AG09309 (cell line): ENCODE data around the gene NXPH2.

ENCODE experiments used
- DNase-seq: peaks from one replicate; pipeline ENCODE4 v3.0.0-alpha.2; 2010; ENCODE audit warnings: low read depth
- H3K4me3 ChIP-seq: 2 replicates; pipeline ENCODE4 v1.5.1; 2011; ENCODE audit warnings: mild to moderate bottlenecking, low read depth, low read length, moderate library complexity; ENCODE audit not compliant: control insufficient read depth
- TF ChIP-seq, protein P1 (sequence below): IDR thresholded peaks from 2 replicates; pipeline ENCODE4 v1.5.1; 2011; ENCODE audit warnings: mild to moderate bottlenecking, low read depth, low read length, inconsistent platforms; ENCODE audit not compliant: insufficient read depth, control insufficient read depth; ENCODE audit errors: missing control alignments

Gene NXPH2

DNA sequence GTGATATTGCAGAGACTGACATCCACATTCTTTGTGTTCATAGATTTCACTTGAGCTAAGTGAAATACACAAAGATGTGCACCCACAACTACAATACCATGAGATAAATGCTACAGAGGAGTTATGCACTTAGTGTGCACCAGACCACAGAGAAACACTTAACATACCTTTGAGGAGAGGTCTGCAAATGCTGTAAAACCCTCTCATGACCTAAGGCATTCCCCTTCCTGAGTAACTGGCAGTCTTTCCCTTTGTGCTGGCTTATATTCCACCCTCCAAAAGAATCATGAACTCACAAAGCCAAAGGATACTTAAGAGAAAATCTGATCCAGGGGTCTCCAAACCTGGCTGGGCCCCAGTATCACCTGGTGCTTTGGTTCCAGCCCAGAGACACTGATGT, 16.2 kb downstream of the NXPH2 start:
- TF ChIP-seq, protein P1, sequence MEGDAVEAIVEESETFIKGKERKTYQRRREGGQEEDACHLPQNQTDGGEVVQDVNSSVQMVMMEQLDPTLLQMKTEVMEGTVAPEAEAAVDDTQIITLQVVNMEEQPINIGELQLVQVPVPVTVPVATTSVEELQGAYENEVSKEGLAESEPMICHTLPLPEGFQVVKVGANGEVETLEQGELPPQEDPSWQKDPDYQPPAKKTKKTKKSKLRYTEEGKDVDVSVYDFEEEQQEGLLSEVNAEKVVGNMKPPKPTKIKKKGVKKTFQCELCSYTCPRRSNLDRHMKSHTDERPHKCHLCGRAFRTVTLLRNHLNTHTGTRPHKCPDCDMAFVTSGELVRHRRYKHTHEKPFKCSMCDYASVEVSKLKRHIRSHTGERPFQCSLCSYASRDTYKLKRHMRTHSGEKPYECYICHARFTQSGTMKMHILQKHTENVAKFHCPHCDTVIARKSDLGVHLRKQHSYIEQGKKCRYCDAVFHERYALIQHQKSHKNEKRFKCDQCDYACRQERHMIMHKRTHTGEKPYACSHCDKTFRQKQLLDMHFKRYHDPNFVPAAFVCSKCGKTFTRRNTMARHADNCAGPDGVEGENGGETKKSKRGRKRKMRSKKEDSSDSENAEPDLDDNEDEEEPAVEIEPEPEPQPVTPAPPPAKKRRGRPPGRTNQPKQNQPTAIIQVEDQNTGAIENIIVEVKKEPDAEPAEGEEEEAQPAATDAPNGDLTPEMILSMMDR, result no peak

DNA sequence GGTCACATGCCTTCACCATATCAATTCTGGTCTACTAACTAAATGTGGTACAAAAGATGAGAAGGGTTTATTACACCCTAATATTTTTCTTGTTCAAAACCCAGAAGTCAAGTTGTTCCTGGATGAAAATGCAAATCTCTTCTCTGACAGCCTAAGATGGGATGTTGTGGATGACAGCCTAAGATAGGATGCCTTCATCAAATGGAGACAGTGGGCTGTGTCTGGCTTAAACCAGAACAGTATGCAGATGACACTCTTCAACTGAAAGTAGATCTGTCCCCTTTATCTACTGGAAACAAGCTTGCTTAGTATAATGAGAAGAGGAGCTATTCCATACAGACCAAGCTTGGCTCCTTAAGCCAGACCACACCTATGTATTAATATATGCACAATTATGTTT, 17.7 kb downstream of the NXPH2 start:
- H3K4me3 ChIP-seq, result no peak overlapping the region
- DNase-seq, result no peak

More for the DNA sequence above, 16.2 kb downstream of the NXPH2 start:
- no peak for DNase-seq
- H3K4me3 ChIP-seq, result no peak overlapping the region

GRCh38 chr2:138760676-138761075, 19.5 kb downstream of the NXPH2 start:
- no peak for DNase-seq
- H3K4me3 ChIP-seq, result no peak overlapping the region
- TF ChIP-seq, protein P1, result no peak

More for the DNA sequence above, 17.7 kb downstream of the NXPH2 start:
- TF ChIP-seq, protein P1, result no peak

DNA sequence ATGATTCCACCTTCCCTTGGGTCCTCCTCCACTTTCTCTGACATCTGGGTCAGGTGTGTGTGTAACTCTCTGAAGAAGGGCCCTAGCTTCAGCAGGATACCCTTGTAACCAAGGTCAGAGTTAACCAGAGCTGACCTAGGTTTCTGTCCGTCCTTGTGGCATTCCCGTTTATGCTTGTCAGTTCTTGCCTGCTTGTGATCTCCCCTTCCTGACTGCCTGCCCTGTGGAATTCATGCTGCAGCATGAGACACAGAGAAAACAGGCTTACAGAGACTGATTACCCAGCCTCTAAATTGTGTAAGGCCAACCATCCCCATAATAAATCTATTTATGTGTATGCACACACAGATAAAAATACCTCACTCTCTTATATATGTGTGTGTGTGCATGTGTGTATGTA, 22.8 kb downstream of the NXPH2 start:
- DNase-seq, result no peak
- TF ChIP-seq, protein P1, result no peak
- H3K4me3 ChIP-seq, result no peak overlapping the region

DNA sequence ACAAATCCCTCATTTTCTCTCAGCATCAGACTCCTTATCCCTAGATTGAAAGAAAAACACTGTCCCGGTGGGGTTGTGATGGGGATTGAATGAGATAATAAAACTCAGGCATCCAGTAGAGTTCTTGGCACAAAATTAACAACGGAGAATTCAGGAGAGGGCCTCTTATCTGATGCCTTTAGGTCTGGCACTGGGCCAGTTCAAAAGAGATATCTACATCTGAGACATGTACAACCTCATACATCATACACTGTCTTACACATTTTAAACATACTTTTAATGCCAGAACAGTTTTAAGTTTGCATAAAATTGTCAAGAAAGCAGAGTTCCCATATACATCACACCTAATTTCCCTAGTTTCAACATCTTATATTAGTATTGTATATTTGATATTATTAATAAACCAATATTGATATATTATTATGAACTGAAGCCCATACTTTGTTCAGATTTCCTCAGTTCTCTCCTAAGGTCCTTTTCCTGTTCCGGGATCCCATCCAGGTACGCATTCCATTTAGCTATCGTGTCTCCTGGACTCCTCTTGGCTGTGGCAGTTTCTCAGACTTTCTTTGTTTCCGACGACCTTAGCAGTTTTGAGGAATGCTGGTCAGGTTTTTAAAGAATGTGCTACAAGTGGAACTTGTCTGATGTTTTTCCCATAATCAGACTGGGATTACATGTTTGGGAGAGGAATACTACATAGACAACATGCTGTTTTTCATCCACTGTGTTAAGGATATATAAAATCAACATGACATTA, 27.8 kb downstream of the NXPH2 start:
- DNase-seq, result no peak
- TF ChIP-seq, protein P1, result no peak
- H3K4me3 ChIP-seq, result no peak overlapping the region

GRCh38 chr2:138744713-138745112, 35.5 kb downstream of the NXPH2 start:
- no peak for DNase-seq
- TF ChIP-seq, protein P1, result no peak
- no peak overlapping the region for H3K4me3 ChIP-seq
